SH-SY5Y (cell line): Measurements from ENCODE around the gene RAB42.

Experiments
- GATA2 ChIP-seq: IDR thresholded peaks from 2 replicates; pipeline ENCODE4 v1.6.1; 2011; ENCODE audit warnings: mild to moderate bottlenecking, low read depth, low read length
- GATA3 ChIP-seq: IDR thresholded peaks from 2 replicates; pipeline ENCODE4 v1.6.1; 2011; ENCODE audit warnings: low read depth, mild to moderate bottlenecking, low read length, moderate library complexity

DNA sequence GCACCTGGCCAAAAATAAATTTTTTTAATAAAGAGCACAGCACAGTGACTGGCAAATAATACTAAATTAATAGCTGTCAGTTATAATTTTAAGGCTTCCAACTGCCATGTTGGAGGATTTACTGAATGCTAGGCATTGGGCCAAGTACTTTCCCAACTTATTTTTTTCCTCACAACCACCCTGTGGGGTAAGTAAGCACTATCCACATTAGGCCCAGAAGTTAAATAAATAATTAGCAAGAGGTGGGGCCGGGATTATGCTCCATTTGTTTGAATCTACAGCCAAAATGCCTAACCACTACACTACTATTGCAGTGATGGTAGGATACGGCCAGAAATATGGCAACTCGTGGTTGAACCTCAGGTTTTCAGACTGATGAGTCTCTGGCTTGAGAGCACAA lies 43.7 kb upstream of the RAB42 start:
- TF ChIP-seq GATA2 (no peak), GATA3 (no peak)
